Trophoblast cell (in vitro differentiated cells and primary cell): ENCODE data around the gene GPATCH1.

Experiments
- DNase-seq, 2 donors: peaks; one replicate each; pipeline ENCODE4 v3.0.0-alpha.2; 2016
- H2AFZ ChIP-seq: 2 replicates; pipeline ENCODE4 v1.6.1; 2013; ENCODE audit warnings: low read length, moderate library complexity, mild to moderate bottlenecking; ENCODE audit not compliant: insufficient read depth, poor library complexity
- H2AK5ac ChIP-seq: 2 replicates; pipeline ENCODE4 v1.6.1; 2013; ENCODE audit warnings: mild to moderate bottlenecking, low read length
- H2BK120ac ChIP-seq: 2 replicates; pipeline ENCODE4 v1.6.1; 2013; ENCODE audit warnings: low read length, mild to moderate bottlenecking, moderate library complexity; ENCODE audit not compliant: insufficient read depth, poor library complexity
- H2BK12ac ChIP-seq: 2 replicates; pipeline ENCODE4 v1.6.1; 2013; ENCODE audit warnings: mild to moderate bottlenecking, low read length, moderate library complexity
- H2BK5ac ChIP-seq: 2 replicates; pipeline ENCODE4 v1.6.1; 2013; ENCODE audit warnings: low read length, low read depth, moderate library complexity, mild to moderate bottlenecking; ENCODE audit not compliant: poor library complexity
- H3K14ac ChIP-seq: 2 replicates; pipeline ENCODE4 v1.6.1; 2013; ENCODE audit warnings: mild to moderate bottlenecking, low read length
- H3K18ac ChIP-seq: 2 replicates; pipeline ENCODE4 v1.6.1; 2013; ENCODE audit warnings: mild to moderate bottlenecking, low read length
- H3K23ac ChIP-seq: 2 replicates; pipeline ENCODE4 v1.6.1; 2013; ENCODE audit warnings: low read length
- H3K27ac ChIP-seq: 2 replicates; pipeline ENCODE4 v1.5.1; 2013; ENCODE audit warnings: low read depth, mild to moderate bottlenecking, inconsistent platforms, low read length, moderate library complexity
- H3K27me3 ChIP-seq: 2 replicates; pipeline ENCODE4 v1.6.1; 2013; ENCODE audit warnings: inconsistent platforms, mild to moderate bottlenecking, low read length, moderate library complexity; ENCODE audit not compliant: insufficient read depth
- H3K36me3 ChIP-seq, 2 experiments: 1 replicate in 1 of 2; 2 replicates in 1 of 2; pipeline ENCODE4 v1.6.1; 2013; ENCODE audit warnings: low read length in 2 of 2, mild to moderate bottlenecking in 2 of 2, moderate library complexity in 1 of 2; ENCODE audit not compliant: insufficient read depth in 2 of 2, control insufficient read depth in 1 of 2
- H3K4ac ChIP-seq: 2 replicates; pipeline ENCODE4 v1.6.1; 2013; ENCODE audit warnings: low read depth, mild to moderate bottlenecking, low read length, moderate library complexity
- H3K4me1 ChIP-seq, 2 experiments: 1 replicate in 1 of 2; 2 replicates in 1 of 2; pipeline ENCODE4 v1.6.1; 2013; ENCODE audit warnings: low read length in 2 of 2, mild to moderate bottlenecking in 2 of 2, moderate library complexity in 1 of 2; ENCODE audit not compliant: insufficient read depth in 2 of 2, control insufficient read depth in 1 of 2
- H3K4me2 ChIP-seq: 2 replicates; pipeline ENCODE4 v1.6.1; 2013; ENCODE audit warnings: inconsistent platforms, mild to moderate bottlenecking, low read length, moderate library complexity
- H3K4me3 ChIP-seq: 2 replicates; pipeline ENCODE4 v1.5.1; 2013; ENCODE audit warnings: mild to moderate bottlenecking, low read depth, low read length, inconsistent platforms
- H3K79me1 ChIP-seq: one replicate; pipeline ENCODE4 v1.6.1; 2013; ENCODE audit warnings: low read length
- H3K79me2 ChIP-seq: 2 replicates; pipeline ENCODE4 v1.6.1; 2013; ENCODE audit warnings: low read length, mild to moderate bottlenecking; ENCODE audit not compliant: control insufficient read depth, insufficient read depth, poor library complexity
- H3K9ac ChIP-seq: 2 replicates; pipeline ENCODE4 v1.6.1; 2013; ENCODE audit warnings: mild to moderate bottlenecking, low read length
- H3K9me3 ChIP-seq: 2 replicates; pipeline ENCODE4 v1.6.1; 2013; ENCODE audit warnings: low read depth, mild to moderate bottlenecking, control low read depth, inconsistent platforms, low read length; ENCODE audit not compliant: insufficient read depth
- H4K12ac ChIP-seq: 2 replicates; pipeline ENCODE4 v1.6.1; 2013; ENCODE audit warnings: low read depth, mild to moderate bottlenecking, low read length, moderate library complexity
- H4K8ac ChIP-seq: 2 replicates; pipeline ENCODE4 v1.6.1; 2013; ENCODE audit warnings: low read depth, mild to moderate bottlenecking, low read length, moderate library complexity
- H4K91ac ChIP-seq: one replicate; pipeline ENCODE4 v1.6.1; 2013; ENCODE audit warnings: low read depth, mild to moderate bottlenecking, low read length, moderate library complexity
- WGBS: extraction: QIAGEN DNeasy Blood & Tissue Kit; methylation state at CpG from one replicate; pipeline ENCODE4 v1.1.7; 2013; ENCODE audit warnings: missing lambda C conversion rate; ENCODE audit not compliant: insufficient read length, insufficient coverage; ENCODE audit errors: extremely low coverage; 5-methylcytosine and 5-hydroxymethylcytosine counted together

GPATCH1 gene

GRCh38 chr19:33168528-33168927 lies 87.5 kb downstream of the GPATCH1 start:
- Histone ChIP-seq H3K79me1 (no peaks in the 10 kb centered on the region), H3K36me3 (no peaks in the 10 kb centered on the region), H3K4ac (no peak overlapping the region), H3K4me1 (no peaks in the 10 kb centered on the region), H3K27ac (no peak overlapping the region), H3K79me2 (no peaks in the 10 kb centered on the region), H4K8ac (no peak overlapping the region), H3K23ac (no peak overlapping the region), H3K14ac (no peak overlapping the region), H4K91ac (no peak overlapping the region), H4K12ac (no peak overlapping the region), H3K27me3 (no peaks in the 10 kb centered on the region), H2BK120ac (no peak overlapping the region), H3K9me3 (no peaks in the 10 kb centered on the region), H2BK5ac (no peak overlapping the region), H3K18ac (no peak overlapping the region), H3K4me2 (no peak overlapping the region), H3K4me3 (no peak overlapping the region), H2BK12ac (no peak overlapping the region), H2AK5ac (no peak overlapping the region), H2AFZ (no peak overlapping the region), H3K9ac (no peak overlapping the region)
- DNase-seq = no peak
- WGBS = no CpG with 5 or more reads among the region's 1 CpG

DNA sequence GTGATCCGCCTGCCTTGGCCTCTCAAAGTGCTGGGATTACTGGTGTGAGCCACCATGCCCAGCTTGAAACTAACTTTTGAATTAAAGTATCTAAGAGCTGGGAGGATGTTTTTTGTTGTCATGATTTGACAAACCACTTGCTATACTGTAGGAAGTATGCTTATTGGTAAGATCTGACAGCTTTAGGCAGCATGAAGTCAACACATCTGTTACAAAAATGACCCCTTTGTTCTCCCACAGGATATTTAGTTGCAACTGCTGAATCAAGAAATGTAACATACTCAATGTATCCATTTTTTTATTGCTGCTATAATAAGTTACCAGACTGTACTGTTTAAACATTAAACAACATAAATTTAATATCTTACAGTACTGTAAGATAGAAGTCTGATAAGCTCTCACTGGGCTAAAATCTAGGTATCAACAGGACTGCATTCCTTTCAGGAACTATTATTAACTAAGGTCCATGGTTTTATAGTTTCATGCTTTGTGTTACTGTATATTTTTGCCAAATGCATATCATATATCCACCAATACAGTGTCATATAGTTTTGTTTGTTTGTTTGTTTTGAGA lies 90.3 kb downstream of the GPATCH1 start:
- Histone ChIP-seq H3K36me3 (no peaks in the 10 kb centered on the region), H3K4me2 (no peak overlapping the region), H3K27ac (no peak overlapping the region), H3K14ac (no peak overlapping the region), H2BK12ac (no peak overlapping the region), H3K9ac (no peak overlapping the region), H3K4me1 (peaks cover 3 to 6% of the 10 kb centered on the region in 2 experiments), H2AFZ (no peak overlapping the region), H2BK5ac (no peak overlapping the region), H3K9me3 (no peaks in the 10 kb centered on the region), H2BK120ac (no peak overlapping the region), H4K91ac (no peak overlapping the region), H4K8ac (no peak overlapping the region), H3K4me3 (no peak overlapping the region), H3K4ac (no peak overlapping the region), H2AK5ac (no peak overlapping the region), H3K79me2 (peaks cover under 1% of the 10 kb centered on the region), H4K12ac (no peak overlapping the region), H3K27me3 (no peaks in the 10 kb centered on the region), H3K23ac (no peak overlapping the region), H3K79me1 (peaks cover under 1% of the 10 kb centered on the region), H3K18ac (no peak overlapping the region)
- WGBS = no CpG with 5 or more reads among the region's 1 CpG
- DNase-seq = no peak

DNA sequence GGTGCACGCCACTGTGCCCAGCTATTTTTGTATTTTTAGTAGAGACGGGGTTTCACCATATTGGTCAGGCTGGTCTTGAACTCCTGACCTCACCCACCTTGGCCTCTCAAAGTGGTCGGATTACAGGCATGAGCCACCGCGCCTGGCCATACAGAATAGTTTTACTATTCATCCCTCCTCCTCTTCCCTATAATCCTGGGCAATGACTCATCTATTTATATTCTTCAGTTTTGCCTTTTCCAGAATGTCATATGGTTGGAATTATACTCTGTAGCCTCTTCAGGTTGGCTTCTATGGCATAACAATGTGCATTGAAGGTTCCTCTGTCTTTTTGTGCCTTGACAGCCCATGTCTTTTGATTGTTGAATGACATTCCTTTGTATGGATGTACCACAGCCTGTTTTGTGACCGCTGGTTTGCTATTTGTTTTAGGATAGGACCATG lies 91.0 kb downstream of the GPATCH1 start:
- Histone ChIP-seq H3K36me3 (no peaks in the 10 kb centered on the region), H3K79me1 (peaks cover 5% of the 10 kb centered on the region), H3K9me3 (no peaks in the 10 kb centered on the region), H2AFZ (no peak overlapping the region), H2BK120ac (no peak overlapping the region), H3K79me2 (peaks cover 4% of the 10 kb centered on the region), H3K27me3 (no peaks in the 10 kb centered on the region), H4K91ac (no peak overlapping the region), H3K4me3 (no peak overlapping the region), H3K4ac (no peak overlapping the region), H2BK5ac (no peak overlapping the region), H3K14ac (no peak overlapping the region), H3K23ac (no peak overlapping the region), H3K18ac (no peak overlapping the region), H2AK5ac (no peak overlapping the region), H3K27ac (no peak overlapping the region), H4K8ac (no peak overlapping the region), H4K12ac (no peak overlapping the region), H3K4me1 (peaks cover 3 to 6% of the 10 kb centered on the region in 2 experiments), H2BK12ac (no peak overlapping the region), H3K4me2 (no peak overlapping the region), H3K9ac (no peak overlapping the region)
- no CpG with 5 or more reads among the region's 6 CpGs for WGBS
- no peak for DNase-seq

- Histone ChIP-seq H2BK5ac (no peak overlapping the region), H3K23ac (no peak overlapping the region), H4K91ac (no peak overlapping the region), H3K4me3 (no peak overlapping the region), H3K4me1 (peaks cover 8 to 10% of the 10 kb centered on the region in 2 experiments), H3K4ac (no peak overlapping the region), H4K12ac (no peak overlapping the region), H3K9ac (no peak overlapping the region), H4K8ac (no peak overlapping the region), H3K27ac (no peak overlapping the region), H2BK120ac (no peak overlapping the region), H3K14ac (no peak overlapping the region), H3K27me3 (no peaks in the 10 kb centered on the region), H3K79me2 (peaks cover 4% of the 10 kb centered on the region), H2AFZ (no peak overlapping the region), H3K36me3 (no peaks in the 10 kb centered on the region), H3K9me3 (no peaks in the 10 kb centered on the region), H2BK12ac (no peak overlapping the region), H3K18ac (no peak overlapping the region), H2AK5ac (no peak overlapping the region), H3K79me1 (peaks cover 5% of the 10 kb centered on the region), H3K4me2 (no peak overlapping the region)
- no CpG with 5 or more reads among the region's 5 CpGs for WGBS
- DNase-seq = no peak
Measured at GRCh38 chr19:33174186-33174585, 93.2 kb downstream of the GPATCH1 start.
